ENCODE data around the gene KAT6B.

KAT6B gene

DNA sequence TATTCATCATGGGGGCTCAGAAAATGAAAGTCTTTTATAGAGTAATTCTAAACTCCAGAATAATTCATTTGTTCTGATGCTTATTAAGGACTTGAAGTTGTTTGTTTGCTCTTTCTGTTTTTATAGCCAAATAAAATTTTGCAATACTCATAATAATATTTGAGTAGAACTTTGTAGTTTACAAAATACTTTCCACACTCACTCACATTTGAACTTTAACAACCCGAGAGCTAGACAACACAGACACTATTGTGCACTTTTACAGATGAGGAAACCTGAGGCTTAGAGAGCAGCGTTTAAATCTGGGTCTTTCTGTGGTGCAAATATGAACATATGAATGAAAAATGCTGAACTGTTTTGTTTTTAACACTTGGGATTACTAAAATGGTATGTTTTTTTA, 126.8 kb downstream of the KAT6B start:
- DNase-seq (ENCODE audit: low read depth in 2 of 2): no peak

- DNase-seq (ENCODE audit: low read depth in 2 of 2): no peak
These were observed 129.4 kb downstream of the KAT6B start for GRCh38 chr10:74955796-74956195.

DNA sequence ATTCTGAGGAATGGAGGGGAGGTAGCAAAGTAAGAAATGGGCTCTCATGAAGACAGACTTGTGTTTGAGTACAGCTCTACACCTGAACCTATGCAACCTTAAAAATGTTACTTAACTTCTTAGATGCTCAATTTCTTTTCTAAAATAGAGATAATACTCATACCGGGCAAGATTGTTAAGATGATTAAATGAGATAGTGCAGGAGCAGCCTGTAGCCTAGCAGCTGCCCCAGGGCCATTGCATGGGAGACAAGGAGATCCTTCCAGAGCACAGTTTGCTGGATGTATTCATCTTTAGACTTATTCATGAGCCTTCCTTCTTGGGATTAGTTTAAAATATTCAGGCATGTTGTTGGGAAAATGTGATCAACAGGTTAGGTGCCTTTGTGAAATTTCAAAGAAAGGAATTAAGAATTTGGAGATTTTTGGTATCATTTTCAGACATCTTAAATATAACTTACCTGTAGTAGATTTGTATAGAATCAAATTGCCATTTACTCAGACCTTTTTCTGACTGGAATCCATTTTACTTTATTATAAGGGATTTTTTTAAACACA, 130.2 kb downstream of the KAT6B start:
- no peak for DNase-seq (ENCODE audit: low read depth in 2 of 2)

GRCh38 chr10:74957285-74957961, 131.0 kb downstream of the KAT6B start:
- DNase-seq (ENCODE audit: low read depth in 2 of 2): no peak

DNA sequence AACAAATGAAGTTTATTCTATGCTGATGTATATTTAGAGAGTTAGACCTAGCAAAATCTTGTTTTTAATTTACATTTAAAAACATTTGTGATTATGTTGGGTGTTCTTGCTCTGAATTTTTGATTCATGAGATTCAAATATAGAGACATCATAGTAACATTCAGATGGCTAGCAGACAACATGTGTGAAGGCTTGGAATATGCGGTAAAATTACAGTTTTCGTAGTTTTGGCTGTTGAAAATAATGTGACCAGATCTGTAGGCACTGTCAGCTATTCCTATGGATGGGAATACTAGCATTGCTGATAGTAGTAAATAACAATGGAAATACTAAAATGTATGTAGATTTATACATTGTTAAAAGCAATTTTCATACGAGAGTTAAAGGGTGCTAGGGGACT, 131.9 kb downstream of the KAT6B start:
- no peak for DNase-seq (ENCODE audit: low read depth in 2 of 2)

GRCh38 chr10:74960670-74961069, 134.3 kb downstream of the KAT6B start:
- DNase-seq (ENCODE audit: low read depth in 2 of 2): no peak

DNA sequence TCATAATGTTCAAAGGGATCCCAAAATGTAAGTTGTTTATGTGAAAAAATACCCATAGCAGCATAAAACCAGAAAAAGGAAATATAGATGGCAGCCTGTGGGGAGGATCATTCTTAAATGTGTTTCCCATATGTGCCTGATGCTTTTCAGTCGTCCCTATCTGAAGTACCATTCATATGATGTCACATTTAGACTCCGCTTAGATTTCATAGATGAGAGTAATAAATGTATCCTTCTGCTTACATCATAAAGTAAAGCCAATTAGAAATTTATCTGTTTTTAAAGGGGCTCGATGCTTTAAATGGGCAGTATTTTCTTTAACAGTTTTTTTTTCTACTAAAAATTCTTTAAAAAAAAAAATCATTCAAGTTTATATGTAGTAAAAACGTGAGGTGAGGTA, 136.1 kb downstream of the KAT6B start:
- no peak for DNase-seq (ENCODE audit: low read depth in 2 of 2)

- DNase-seq (ENCODE audit: low read depth in 2 of 2): no peak
These were observed 137.1 kb downstream of the KAT6B start for GRCh38 chr10:74963549-74963948.

- DNase-seq (ENCODE audit: low read depth in 2 of 2): no peak
These were observed 141.7 kb downstream of the KAT6B start for GRCh38 chr10:74967911-74968666.

- DNase-seq (ENCODE audit: low read depth in 2 of 2): no peak
These were observed 142.3 kb downstream of the KAT6B start for GRCh38 chr10:74968667-74969061.

DNA sequence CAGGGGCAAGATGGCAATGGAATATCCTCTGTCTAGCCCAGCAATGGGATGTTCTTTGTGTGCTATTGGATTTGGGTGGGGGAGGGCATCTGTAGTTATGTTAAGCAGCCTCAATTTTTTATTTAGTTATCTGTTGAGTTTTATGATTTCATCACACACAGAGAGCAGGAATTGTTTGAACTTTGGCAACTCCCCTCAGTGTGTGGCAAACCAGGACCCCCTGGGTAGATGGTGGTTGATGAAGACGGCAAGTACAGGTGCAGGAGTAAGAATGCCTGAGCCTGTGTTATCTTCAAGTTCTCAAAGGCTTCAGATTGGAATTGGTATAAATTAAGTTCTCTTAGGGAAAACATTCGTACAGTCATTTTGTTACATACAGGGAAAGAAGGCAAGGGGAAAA, 142.7 kb downstream of the KAT6B start:
- DNase-seq (ENCODE audit: low read depth in 2 of 2): no peak

GRCh38 chr10:74969530-74969929, 143.1 kb downstream of the KAT6B start:
- DNase-seq (ENCODE audit: low read depth in 2 of 2): no peak

- DNase-seq (ENCODE audit: low read depth in 2 of 2): no peak
These were observed 147.5 kb downstream of the KAT6B start for GRCh38 chr10:74973741-74974392.

DNA sequence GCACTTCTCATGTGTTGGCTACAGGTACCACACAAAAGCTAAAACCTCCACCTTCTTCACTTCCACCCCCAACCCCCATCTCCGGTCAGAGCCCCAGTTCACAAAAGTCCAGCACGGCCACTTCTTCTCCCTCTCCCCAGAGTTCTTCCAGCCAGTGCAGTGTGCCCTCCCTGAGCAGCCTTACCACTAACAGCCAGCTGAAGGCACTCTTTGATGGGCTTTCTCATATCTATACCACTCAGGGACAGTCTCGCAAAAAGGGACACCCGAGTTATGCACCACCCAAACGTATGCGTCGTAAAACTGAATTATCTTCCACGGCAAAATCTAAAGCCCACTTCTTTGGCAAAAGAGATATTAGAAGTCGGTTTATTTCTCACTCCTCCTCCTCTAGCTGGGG, 149.4 kb downstream of the KAT6B start:
- no peak for DNase-seq (ENCODE audit: low read depth in 2 of 2)

DNA sequence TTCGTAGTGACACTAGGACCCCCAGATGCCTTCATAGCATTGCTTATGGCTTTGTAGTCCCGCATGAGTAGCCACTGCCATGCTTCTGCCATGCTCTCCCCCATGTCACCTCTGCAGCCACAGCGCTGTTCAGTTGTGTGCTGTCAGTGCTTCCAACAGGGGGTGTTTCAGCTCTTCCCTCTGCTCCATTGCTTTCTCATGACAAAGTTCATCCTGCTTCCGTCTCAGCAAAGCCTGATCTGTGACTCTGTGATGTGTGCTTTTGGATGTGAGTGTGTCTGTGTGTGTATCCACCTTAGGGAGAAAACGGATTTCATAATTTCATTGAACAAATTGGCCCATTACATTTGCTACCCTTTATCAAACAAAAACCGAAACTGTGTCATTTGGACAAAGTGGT, 150.2 kb downstream of the KAT6B start:
- no peak for DNase-seq (ENCODE audit: low read depth in 2 of 2)

GRCh38 chr10:74977072-74977471, 150.7 kb downstream of the KAT6B start:
- no peak for DNase-seq (ENCODE audit: low read depth in 2 of 2)

- DNase-seq (ENCODE audit: low read depth in 2 of 2): no peak
These were observed 151.8 kb downstream of the KAT6B start for GRCh38 chr10:74977913-74978847.

DNA sequence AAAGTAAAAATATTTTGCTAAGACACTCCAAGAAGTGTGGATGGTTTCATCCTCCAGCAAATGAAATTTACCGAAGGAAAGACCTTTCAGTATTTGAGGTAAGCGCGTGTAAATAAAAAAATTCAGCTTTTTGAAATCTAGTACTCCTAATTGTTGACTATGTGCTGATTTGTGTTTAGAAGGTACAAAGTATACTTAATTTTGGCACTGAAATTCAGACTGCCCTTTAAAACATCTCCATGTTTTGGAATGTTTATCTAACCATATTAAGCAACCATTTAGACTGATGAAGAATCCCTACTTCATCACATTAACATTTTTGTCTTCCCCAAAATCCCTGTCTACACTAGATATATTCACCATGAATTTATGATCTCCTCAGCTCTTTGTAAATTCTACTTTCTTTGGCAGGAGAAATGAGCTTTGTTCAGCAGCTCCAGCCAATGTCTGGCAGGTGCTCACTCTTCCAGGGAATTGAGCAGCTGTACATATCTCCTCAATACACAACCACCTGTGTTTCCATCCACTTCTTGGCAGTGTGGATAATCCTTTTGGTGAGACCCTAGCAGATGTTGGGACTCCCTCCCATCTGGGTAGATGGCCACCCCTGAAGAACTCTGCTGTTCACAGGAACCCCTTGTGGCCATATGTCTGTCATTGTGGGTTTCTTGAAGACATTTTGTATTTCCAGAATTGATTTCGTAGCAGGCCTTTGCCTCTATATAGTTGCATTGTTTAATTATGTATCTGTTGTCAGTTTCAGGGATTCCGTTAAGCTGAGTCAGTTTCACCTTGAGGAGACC, 155.6 kb downstream of the KAT6B start:
- no peak for DNase-seq (ENCODE audit: low read depth in 2 of 2)

DNA sequence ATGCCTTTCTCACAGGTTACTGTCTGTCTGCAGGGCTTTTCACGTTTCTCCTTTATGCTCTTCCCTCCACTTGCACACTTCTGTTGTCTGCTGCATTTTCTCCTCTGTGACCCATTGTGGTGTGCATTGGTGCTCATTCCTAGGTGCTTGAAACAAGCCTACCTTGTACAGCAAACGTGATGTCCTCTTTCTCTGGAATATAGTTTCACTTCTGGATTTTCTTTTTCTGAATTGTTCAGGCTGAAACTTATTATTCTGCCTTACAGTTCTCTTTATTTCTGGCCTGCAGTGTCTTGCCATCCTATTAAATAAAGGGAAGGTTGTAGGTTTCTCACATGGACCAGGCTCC, 156.2 kb downstream of the KAT6B start:
- no peak for DNase-seq (ENCODE audit: low read depth in 2 of 2)

- DNase-seq (ENCODE audit: low read depth in 2 of 2): no peak
These were observed 157.0 kb downstream of the KAT6B start for GRCh38 chr10:74983383-74983782.

Data from fibroblast of skin of left biceps (primary cell).